Measurements from ENCODE around the gene TEN1. TPM values are rescaled to one million over a fixed set of nuclear protein-coding genes. Genes with fewer than 3 reads are reported as not detected.
A peak's percentile ranks its signal among the peaks of the same experiment; 100 is the strongest.

Gene TEN1
- total and polyA plus RNA-seq, 2 of the 13 experiments (the other 11 are each of a cell fraction or from before 2014, with no cell fraction given), result 18.0 to 21.3 TPM

GRCh38 chr17:75940727-75941441, 38.2 kb upstream of the TEN1 start, which contains the start of gene FBF1 (continued):
- TF ChIP-seq ZNF24 (IDR thresholded peaks at IDR 0.05), result no peak
- TF ChIP-seq UBTF (CRISPR knock-in tag; IDR thresholded peaks at IDR 0.05), result peak; percentile 91
- peak; percentile 75; the same call in 1 of the 2 replicates for TF ChIP-seq GATA4 (IDR thresholded peaks at IDR 0.05; ENCODE audit: borderline replicate concordance, low read depth)
- TF ChIP-seq FLYWCH1 (CRISPR knock-in tag; IDR thresholded peaks at IDR 0.05), result no peak
- TF ChIP-seq ZKSCAN8 (CRISPR knock-in tag; IDR thresholded peaks at IDR 0.05; ENCODE audit: borderline replicate concordance), result peak; percentile 67; the same call in 1 of the 2 replicates
- no peak for TF ChIP-seq DZIP1 (CRISPR knock-in tag; IDR thresholded peaks at IDR 0.05)
- peak; percentile 95 for TF ChIP-seq CBFB (CRISPR knock-in tag; IDR thresholded peaks at IDR 0.05)
- TF ChIP-seq CHD4 (IDR thresholded peaks at IDR 0.05; ENCODE audit: borderline replicate concordance, low read length), result no peak
- peak; percentile 95 for TF ChIP-seq ZFY (CRISPR knock-in tag; IDR thresholded peaks at IDR 0.05)
- peak; percentile 88; the same call in 1 of the 2 replicates for TF ChIP-seq ZNF724P (CRISPR knock-in tag; IDR thresholded peaks at IDR 0.05; ENCODE audit: borderline replicate concordance)
- peak; percentile 85; the same call in 1 of the 2 replicates for TF ChIP-seq SMAD1 (CRISPR knock-in tag; IDR thresholded peaks at IDR 0.05; ENCODE audit: borderline replicate concordance, low read depth)
- TF ChIP-seq CAMTA2 (CRISPR knock-in tag; IDR thresholded peaks at IDR 0.05; ENCODE audit: borderline replicate concordance), result peak; percentile 98; the same call in 1 of the 2 replicates
- TF ChIP-seq GATAD2A (CRISPR knock-in tag; IDR thresholded peaks at IDR 0.05), result peak; percentile 59
- TF ChIP-seq ZNF546 (CRISPR knock-in tag; conservative IDR thresholded peaks at IDR 0.05), result peak; percentile 95
- no peak for TF ChIP-seq ZNF33A (CRISPR knock-in tag; IDR thresholded peaks at IDR 0.05; ENCODE audit: borderline replicate concordance)
- TF ChIP-seq HNF4G (IDR thresholded peaks at IDR 0.05; ENCODE audit: borderline replicate concordance, low read depth, low read length), result no peak; the same call in 1 of the 2 replicates
- no peak; the same call in none of the 2 replicates for TF ChIP-seq HNF4G (CRISPR knock-in tag; IDR thresholded peaks at IDR 0.05; ENCODE audit: borderline replicate concordance, low read depth)
- peak; percentile 84 for TF ChIP-seq SPEN (CRISPR knock-in tag; IDR thresholded peaks at IDR 0.05; ENCODE audit: low read depth)
- peak; percentile 64; the same call in 1 of the 2 replicates for TF ChIP-seq ATAD3A (CRISPR knock-in tag; IDR thresholded peaks at IDR 0.05)
- TF ChIP-seq ZNF570 (CRISPR knock-in tag; IDR thresholded peaks at IDR 0.05; ENCODE audit: borderline replicate concordance), result 0 out of 2 replicates have a peak, but pooled peaks have one; percentile 37
- peak; percentile 74 for TF ChIP-seq FOXA3 (CRISPR knock-in tag; IDR thresholded peaks at IDR 0.05)

Data from HepG2 (cell line).